ENCODE measurements around the gene MRFAP1.

DNA sequence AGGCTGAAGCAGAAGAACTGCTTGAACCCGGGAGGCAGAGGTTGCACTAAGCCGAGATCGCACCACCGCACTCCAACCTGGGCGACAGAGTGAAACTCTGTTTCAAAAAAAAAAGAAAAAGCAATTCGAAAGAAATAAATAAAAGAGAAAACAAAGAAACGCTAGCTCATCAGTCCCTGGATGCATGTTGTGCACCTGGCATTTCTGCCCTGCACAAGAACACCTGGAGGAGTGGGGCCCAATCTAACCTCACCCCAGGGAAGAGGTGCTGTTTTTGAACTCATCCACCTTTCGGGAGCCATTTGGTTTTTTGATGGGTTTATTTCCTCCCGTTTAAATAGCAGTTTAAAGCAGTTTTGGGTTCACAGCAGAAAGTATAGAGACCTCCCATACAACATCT is 5.7 kb upstream of the MRFAP1 start:
- TF ChIP-seq EP300 (IDR thresholded peaks at IDR 0.05): no peak
- TF ChIP-seq, protein P1, sequence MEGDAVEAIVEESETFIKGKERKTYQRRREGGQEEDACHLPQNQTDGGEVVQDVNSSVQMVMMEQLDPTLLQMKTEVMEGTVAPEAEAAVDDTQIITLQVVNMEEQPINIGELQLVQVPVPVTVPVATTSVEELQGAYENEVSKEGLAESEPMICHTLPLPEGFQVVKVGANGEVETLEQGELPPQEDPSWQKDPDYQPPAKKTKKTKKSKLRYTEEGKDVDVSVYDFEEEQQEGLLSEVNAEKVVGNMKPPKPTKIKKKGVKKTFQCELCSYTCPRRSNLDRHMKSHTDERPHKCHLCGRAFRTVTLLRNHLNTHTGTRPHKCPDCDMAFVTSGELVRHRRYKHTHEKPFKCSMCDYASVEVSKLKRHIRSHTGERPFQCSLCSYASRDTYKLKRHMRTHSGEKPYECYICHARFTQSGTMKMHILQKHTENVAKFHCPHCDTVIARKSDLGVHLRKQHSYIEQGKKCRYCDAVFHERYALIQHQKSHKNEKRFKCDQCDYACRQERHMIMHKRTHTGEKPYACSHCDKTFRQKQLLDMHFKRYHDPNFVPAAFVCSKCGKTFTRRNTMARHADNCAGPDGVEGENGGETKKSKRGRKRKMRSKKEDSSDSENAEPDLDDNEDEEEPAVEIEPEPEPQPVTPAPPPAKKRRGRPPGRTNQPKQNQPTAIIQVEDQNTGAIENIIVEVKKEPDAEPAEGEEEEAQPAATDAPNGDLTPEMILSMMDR (IDR thresholded peaks at IDR 0.05): no peak
- TF ChIP-seq POLR2A (IDR thresholded peaks at IDR 0.05; ENCODE audit: low read depth): no peak
